Measurements from ENCODE around the gene ANTXR2. TPM values are rescaled to one million over a fixed set of nuclear protein-coding genes. Genes with fewer than 3 reads are reported as not detected.

ANTXR2 gene
- total RNA-seq, 2 donors from 2014 or later: 13.6 to 16.4 TPM

DNA sequence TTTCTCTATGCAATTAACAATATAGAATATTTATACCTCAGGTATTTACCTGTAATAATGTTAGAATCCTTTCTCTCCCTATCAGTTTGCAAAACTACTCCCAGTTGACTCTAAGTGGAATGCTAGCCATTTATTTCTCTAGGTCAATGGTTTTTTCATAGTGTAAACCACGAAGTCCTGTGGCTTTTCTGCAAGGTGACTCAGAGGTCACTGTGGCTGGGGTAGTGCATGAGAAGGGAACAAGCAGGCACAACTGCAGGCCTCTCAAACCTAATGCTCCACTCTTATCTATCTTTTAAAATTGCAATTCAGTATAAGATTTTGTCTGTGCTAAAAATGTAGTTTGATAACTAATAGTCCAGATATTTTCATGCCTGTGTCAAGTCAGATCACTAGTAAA is 159.4 kb downstream of the ANTXR2 start:
- Histone ChIP-seq H3K4me3 (ENCODE audit: low read length) (no peak overlapping the region), H3K36me3 (ENCODE audit: control insufficient read depth, insufficient read depth, low read length) (no peaks in the 10 kb centered on the region), H3K4me1 (ENCODE audit: control insufficient read depth, insufficient read depth, low read length) (no peaks in the 10 kb centered on the region), H3K9me3 (ENCODE audit: control insufficient read depth, low read length) (peaks cover 4% of the 10 kb centered on the region), H3K27me3 (ENCODE audit: control insufficient read depth, insufficient read depth, low read length, poor library complexity, severe bottlenecking) (no peaks in the 10 kb centered on the region), H3K9ac (ENCODE audit: extremely low read depth, low read length, poor library complexity, severe bottlenecking) (no peak overlapping the region), H3K27ac (ENCODE audit: low read depth, low read length) (no peak overlapping the region)
- no peaks in the 10 kb centered on the region for H3K36me3 Mint-ChIP-seq (ENCODE audit: low read depth)
- 38% methylated on average over 1 of the region's 1 CpG; no CpG with 5 or more reads in 1 of the 2 experiments for WGBS, 2 experiments (ENCODE audit: insufficient coverage in 1 of 2, insufficient read length in 1 of 2)
- DNase-seq: no peak
- no peak overlapping the region for H3K27ac Mint-ChIP-seq
- H3K27me3 Mint-ChIP-seq (ENCODE audit: insufficient read depth): no peaks in the 10 kb centered on the region
- H3K9me3 Mint-ChIP-seq: no peaks in the 10 kb centered on the region
- no peak overlapping the region for H3K4me3 Mint-ChIP-seq
- H3K4me1 Mint-ChIP-seq: no peaks in the 10 kb centered on the region
- TF ChIP-seq, protein P1, sequence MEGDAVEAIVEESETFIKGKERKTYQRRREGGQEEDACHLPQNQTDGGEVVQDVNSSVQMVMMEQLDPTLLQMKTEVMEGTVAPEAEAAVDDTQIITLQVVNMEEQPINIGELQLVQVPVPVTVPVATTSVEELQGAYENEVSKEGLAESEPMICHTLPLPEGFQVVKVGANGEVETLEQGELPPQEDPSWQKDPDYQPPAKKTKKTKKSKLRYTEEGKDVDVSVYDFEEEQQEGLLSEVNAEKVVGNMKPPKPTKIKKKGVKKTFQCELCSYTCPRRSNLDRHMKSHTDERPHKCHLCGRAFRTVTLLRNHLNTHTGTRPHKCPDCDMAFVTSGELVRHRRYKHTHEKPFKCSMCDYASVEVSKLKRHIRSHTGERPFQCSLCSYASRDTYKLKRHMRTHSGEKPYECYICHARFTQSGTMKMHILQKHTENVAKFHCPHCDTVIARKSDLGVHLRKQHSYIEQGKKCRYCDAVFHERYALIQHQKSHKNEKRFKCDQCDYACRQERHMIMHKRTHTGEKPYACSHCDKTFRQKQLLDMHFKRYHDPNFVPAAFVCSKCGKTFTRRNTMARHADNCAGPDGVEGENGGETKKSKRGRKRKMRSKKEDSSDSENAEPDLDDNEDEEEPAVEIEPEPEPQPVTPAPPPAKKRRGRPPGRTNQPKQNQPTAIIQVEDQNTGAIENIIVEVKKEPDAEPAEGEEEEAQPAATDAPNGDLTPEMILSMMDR (conservative IDR thresholded peaks at IDR 0.05): no peak

- H3K27ac Mint-ChIP-seq: no peak overlapping the region
- DNase-seq: no peak
- peaks cover 5% of the 10 kb centered on the region for H3K36me3 Mint-ChIP-seq (ENCODE audit: low read depth)
- no peaks in the 10 kb centered on the region for H3K9me3 Mint-ChIP-seq
- WGBS, 2 experiments (ENCODE audit: insufficient coverage in 1 of 2, insufficient read length in 1 of 2): 95 to 100% methylated on average over 1 to 2 of the region's 2 CpGs
- Histone ChIP-seq H3K4me3 (ENCODE audit: low read length) (no peak overlapping the region), H3K9me3 (ENCODE audit: control insufficient read depth, low read length) (no peaks in the 10 kb centered on the region), H3K9ac (ENCODE audit: extremely low read depth, low read length, poor library complexity, severe bottlenecking) (no peak overlapping the region), H3K27me3 (ENCODE audit: control insufficient read depth, insufficient read depth, low read length, poor library complexity, severe bottlenecking) (no peaks in the 10 kb centered on the region), H3K27ac (ENCODE audit: low read depth, low read length) (no peak overlapping the region), H3K4me1 (ENCODE audit: control insufficient read depth, insufficient read depth, low read length) (no peaks in the 10 kb centered on the region), H3K36me3 (ENCODE audit: control insufficient read depth, insufficient read depth, low read length) (no peaks in the 10 kb centered on the region)
- TF ChIP-seq, protein P1 (conservative IDR thresholded peaks at IDR 0.05): no peak
- no peak overlapping the region for H3K4me3 Mint-ChIP-seq
- H3K27me3 Mint-ChIP-seq (ENCODE audit: insufficient read depth): no peaks in the 10 kb centered on the region
- H3K4me1 Mint-ChIP-seq: no peaks in the 10 kb centered on the region
These were observed 166.0 kb downstream of the ANTXR2 start for GRCh38 chr4:79907001-79907400.

- TF ChIP-seq, protein P1 (conservative IDR thresholded peaks at IDR 0.05): no peak
- Histone ChIP-seq H3K9ac (ENCODE audit: extremely low read depth, low read length, poor library complexity, severe bottlenecking) (no peak overlapping the region), H3K36me3 (ENCODE audit: control insufficient read depth, insufficient read depth, low read length) (no peaks in the 10 kb centered on the region), H3K27me3 (ENCODE audit: control insufficient read depth, insufficient read depth, low read length, poor library complexity, severe bottlenecking) (no peaks in the 10 kb centered on the region), H3K9me3 (ENCODE audit: control insufficient read depth, low read length) (no peaks in the 10 kb centered on the region), H3K4me3 (ENCODE audit: low read length) (no peak overlapping the region), H3K4me1 (ENCODE audit: control insufficient read depth, insufficient read depth, low read length) (no peaks in the 10 kb centered on the region), H3K27ac (ENCODE audit: low read depth, low read length) (no peak overlapping the region)
- Mint-ChIP-seq H3K9me3 (no peaks in the 10 kb centered on the region), H3K36me3 (ENCODE audit: low read depth) (peaks cover 5% of the 10 kb centered on the region), H3K4me1 (no peaks in the 10 kb centered on the region), H3K27me3 (ENCODE audit: insufficient read depth) (no peaks in the 10 kb centered on the region), H3K4me3 (no peak overlapping the region), H3K27ac (no peak overlapping the region)
- 94 to 100% methylated on average over 3 to 5 of the region's 5 CpGs for WGBS, 2 experiments (ENCODE audit: insufficient coverage in 1 of 2, insufficient read length in 1 of 2)
- DNase-seq: no peak
These were observed 166.7 kb downstream of the ANTXR2 start for GRCh38 chr4:79906303-79906702.

Data from endodermal cell (in vitro differentiated cells).